IPS-18a (cell line): Measurements from ENCODE around the gene SLC2A1.

Source experiments
- H3K27ac ChIP-seq: one replicate; pipeline ENCODE4 v1.5.1; 2013; ENCODE audit warnings: low read length
- H3K27me3 ChIP-seq: one replicate; pipeline ENCODE4 v1.6.1; 2013; ENCODE audit warnings: mild to moderate bottlenecking, low read length; ENCODE audit not compliant: control insufficient read depth, insufficient read depth
- H3K36me3 ChIP-seq: one replicate; pipeline ENCODE4 v1.6.1; 2013; ENCODE audit warnings: low read depth, low read length; ENCODE audit not compliant: control insufficient read depth
- H3K4me1 ChIP-seq: one replicate; pipeline ENCODE4 v1.6.1; 2013; ENCODE audit warnings: low read depth, low read length; ENCODE audit not compliant: control insufficient read depth
- H3K4me3 ChIP-seq: one replicate; pipeline ENCODE4 v1.5.1; 2013; ENCODE audit warnings: low read length
- H3K9ac ChIP-seq: one replicate; pipeline ENCODE4 v1.6.1; 2013; ENCODE audit warnings: mild to moderate bottlenecking, low read length, moderate library complexity
- H3K9me3 ChIP-seq: one replicate; pipeline ENCODE4 v1.6.1; 2013; ENCODE audit warnings: low read depth, low read length; ENCODE audit not compliant: control insufficient read depth

Gene SLC2A1

DNA sequence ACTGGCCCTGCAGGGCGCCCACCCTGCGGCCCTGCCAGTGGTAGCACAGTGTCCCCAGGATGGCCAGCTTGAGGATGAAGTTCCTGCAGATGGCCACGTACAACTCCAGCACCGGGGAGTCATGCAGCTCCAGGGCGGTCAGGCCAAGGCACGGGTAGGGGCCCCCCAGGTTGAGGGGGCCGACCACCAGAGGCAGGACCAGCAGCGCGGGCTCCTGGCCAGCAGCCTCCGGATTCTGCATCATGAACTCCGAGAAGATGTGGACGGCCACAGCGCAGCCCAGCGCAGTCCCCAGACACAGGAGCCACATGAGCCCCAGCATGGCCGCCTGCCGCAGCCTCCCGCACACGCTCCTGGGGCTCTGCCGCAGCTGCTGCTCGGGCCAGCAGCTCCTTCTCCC is 71.3 kb downstream of the SLC2A1 start:
- Histone ChIP-seq H3K27ac (no peak overlapping the region), H3K27me3 (no peaks in the 10 kb centered on the region), H3K36me3 (no peaks in the 10 kb centered on the region), H3K9ac (no peak overlapping the region), H3K4me1 (no peaks in the 10 kb centered on the region), H3K9me3 (no peaks in the 10 kb centered on the region), H3K4me3 (no peak overlapping the region)

DNA sequence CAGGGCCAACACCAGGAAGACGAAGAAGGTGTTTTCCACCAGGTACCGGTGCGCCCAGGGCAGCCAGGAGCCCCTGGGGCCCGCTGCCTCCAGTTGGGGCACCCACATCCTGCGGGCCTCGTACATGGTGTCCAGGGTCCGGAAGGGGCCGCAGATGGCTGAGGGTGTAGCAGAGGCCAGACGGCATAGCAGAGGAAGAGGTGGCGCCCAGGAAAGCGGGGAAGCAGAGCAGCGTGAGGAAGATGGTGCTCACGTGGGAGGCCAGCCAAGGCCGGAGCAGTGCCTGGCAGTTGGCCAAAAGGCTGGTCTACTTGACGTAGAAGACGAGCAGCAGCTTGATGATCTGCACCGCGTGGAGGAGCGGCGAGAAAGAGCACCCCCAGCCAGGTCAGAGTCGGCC is 71.9 kb downstream of the SLC2A1 start:
- H3K4me1 ChIP-seq = no peaks in the 10 kb centered on the region
- H3K4me3 ChIP-seq = no peak overlapping the region
- no peaks in the 10 kb centered on the region for H3K36me3 ChIP-seq
- no peaks in the 10 kb centered on the region for H3K27me3 ChIP-seq
- no peaks in the 10 kb centered on the region for H3K9me3 ChIP-seq
- H3K9ac ChIP-seq = no peak overlapping the region
- no peak overlapping the region for H3K27ac ChIP-seq

DNA sequence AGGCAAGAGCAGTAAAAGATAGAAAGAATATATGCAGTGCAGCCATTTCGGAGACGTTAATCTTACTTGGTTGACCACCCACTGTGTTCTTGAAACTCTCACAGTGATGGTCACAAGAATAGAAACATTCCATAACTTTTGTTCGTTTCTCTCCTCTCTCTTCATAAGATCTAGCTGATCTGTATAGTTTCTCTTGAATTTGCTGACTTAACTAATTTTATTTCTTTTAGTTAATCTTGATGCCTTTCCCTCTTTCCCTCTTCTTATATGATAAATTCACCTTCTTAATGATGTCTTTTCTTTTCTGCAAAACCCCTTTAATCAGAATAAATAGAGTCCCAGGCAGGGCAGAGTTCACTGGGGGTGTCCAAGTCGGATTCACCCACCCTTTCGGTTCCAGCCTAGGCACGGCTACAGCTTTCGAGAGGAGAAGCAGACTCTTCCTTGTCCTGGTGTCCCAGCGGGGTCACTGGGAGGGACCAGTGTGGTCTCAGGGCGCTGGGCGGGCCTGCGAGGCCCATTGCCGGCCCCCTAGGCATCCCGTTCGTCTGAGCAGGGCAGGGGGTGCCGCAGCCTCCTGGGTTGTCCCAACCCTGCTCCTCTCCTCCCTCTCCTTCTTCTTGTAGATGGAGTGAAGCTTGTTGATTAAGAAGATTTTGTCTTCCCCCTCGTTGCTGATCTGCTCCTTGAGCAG is 72.5 kb downstream of the SLC2A1 start:
- Histone ChIP-seq H3K4me1 (no peaks in the 10 kb centered on the region), H3K9ac (no peak overlapping the region), H3K27ac (no peak overlapping the region), H3K4me3 (no peak overlapping the region), H3K27me3 (no peaks in the 10 kb centered on the region), H3K9me3 (no peaks in the 10 kb centered on the region), H3K36me3 (no peaks in the 10 kb centered on the region)

DNA sequence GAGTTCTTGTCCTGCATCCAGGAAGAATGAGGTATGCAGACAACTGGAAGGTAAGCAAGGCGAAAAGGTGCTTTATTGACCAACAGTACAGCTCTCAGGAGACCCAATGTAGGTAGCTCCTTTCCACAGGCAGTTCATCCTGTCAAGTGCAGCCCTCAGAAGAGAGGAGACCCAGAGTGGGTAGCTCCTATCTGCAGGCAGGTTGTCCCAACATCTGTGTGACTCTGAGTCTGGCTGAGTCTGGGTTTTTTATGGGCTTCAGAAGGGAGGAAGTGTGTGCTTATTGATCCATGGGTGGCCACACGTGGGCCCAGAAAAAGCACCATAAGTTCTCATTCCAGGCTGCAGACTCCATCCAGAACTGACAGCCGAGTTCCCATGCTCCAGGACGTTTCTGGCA is 78.3 kb downstream of the SLC2A1 start:
- H3K27me3 ChIP-seq = no peaks in the 10 kb centered on the region
- no peaks in the 10 kb centered on the region for H3K9me3 ChIP-seq
- H3K36me3 ChIP-seq = no peaks in the 10 kb centered on the region
- H3K27ac ChIP-seq = no peak overlapping the region
- no peak overlapping the region for H3K4me3 ChIP-seq
- H3K4me1 ChIP-seq = peaks cover 5% of the 10 kb centered on the region
- H3K9ac ChIP-seq = no peak overlapping the region

DNA sequence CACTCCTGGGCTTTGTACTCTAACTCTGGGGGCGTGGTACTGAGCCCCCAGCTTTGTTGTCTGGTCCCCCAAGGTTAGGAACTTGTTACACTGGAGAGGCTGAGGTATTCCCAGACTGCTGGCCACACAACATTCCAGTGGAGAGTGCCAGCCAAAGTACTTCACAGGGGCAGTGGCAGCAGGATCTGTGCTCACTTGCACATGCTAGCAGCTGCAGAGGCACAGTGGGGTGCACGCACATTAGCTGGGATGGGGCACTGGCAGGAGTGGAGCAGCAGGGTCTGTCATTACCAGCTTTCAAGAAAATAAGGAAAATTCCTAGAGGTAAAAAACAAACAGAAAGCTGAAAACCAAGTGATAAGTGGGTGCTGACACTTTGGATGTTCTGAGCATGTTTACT is 81.3 kb downstream of the SLC2A1 start:
- Histone ChIP-seq H3K36me3 (no peaks in the 10 kb centered on the region), H3K9ac (no peak overlapping the region), H3K27ac (no peak overlapping the region), H3K9me3 (no peaks in the 10 kb centered on the region), H3K27me3 (no peaks in the 10 kb centered on the region), H3K4me3 (no peak overlapping the region), H3K4me1 (peaks cover 5% of the 10 kb centered on the region)

DNA sequence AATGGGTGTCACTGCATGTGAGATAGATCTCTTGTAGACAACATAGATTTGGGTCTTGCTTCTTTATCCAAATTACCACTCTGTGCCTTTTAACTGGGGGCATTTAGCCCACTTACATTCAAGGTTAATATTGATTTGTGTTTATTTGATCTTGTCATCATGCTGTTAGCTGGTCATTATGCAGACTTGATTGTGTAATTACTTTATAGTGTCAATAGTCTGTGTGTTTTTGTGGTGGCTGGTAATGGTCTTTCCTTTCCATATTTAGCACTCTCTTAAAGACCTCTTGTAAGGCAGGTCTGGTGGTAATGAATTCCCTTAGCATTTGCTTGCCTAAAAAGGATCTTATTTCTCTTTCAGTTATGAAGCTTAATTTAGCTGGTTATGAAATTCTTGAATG is 82.7 kb downstream of the SLC2A1 start:
- Histone ChIP-seq H3K27me3 (no peaks in the 10 kb centered on the region), H3K4me1 (peaks cover 5% of the 10 kb centered on the region), H3K9me3 (no peaks in the 10 kb centered on the region), H3K4me3 (no peak overlapping the region), H3K9ac (no peak overlapping the region), H3K36me3 (no peaks in the 10 kb centered on the region), H3K27ac (no peak overlapping the region)
